Ramos (cell line): ENCODE results near the gene NETO1.

ENCODE experiments used
- in situ Hi-C: fragments of 300-500 bp; cut with MboI; formaldehyde crosslinking; loops from one replicate; pipeline ENCODE4 v1.14.3; 2022; ENCODE audit warnings: low sequenced_read_pairs; ENCODE audit not compliant: unreplicated experiment

NETO1 gene

DNA sequence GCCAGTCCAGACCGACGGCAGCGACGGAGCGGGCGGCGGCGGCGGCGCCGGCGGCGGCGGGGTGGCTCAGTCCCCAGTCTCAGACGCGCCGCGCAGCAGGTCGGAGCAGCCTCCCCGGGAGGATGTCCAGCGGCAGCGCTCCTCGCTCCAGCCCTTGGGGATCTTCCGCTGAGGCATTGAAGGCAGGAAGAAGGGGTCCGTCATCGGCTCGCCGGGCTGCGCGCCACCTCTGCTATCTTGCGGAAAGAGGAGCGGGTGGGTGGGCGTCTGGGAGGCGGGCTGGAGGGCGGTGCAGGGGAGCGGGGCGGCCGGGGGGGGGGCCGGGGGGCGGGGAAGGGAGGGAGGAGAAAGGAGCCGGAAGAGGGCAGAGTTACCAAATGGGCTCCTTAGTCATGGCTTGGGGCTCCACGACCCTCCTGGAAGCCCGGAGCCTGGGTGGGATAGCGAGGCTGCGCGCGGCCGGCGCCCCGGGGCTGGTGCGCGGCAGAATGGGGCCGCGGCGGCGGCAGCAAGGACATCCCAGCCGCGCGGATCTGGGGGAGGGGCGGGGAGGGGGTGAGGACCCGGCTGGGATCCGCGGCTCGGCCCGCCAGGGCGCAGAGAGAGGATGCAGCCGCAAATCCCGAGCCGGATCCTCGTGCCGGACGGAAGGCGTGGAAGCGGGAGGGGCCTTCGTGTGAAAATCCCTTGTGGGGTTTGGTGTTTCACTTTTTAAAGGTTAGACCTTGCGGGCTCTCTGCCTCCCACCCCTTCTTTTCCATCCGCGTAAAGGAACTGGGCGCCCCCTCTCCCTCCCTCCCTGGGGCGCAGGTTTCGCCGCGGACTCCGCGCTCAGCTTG lies at the start of gene NETO1:
Gene NETO1, minus strand, starts transcription at position 242 of the 839 bp plus-strand sequence. CDS start 696 bp downstream, outside the sequence.
- in situ Hi-C loops, result no loop called here

- in situ Hi-C loops, result no loop called here
Observed at GRCh38 chr18:72910045-72910444, 42.3 kb upstream of the NETO1 start.

GRCh38 chr18:72908181-72908580 lies 40.4 kb upstream of the NETO1 start:
- in situ Hi-C loops, result no loop called here

DNA sequence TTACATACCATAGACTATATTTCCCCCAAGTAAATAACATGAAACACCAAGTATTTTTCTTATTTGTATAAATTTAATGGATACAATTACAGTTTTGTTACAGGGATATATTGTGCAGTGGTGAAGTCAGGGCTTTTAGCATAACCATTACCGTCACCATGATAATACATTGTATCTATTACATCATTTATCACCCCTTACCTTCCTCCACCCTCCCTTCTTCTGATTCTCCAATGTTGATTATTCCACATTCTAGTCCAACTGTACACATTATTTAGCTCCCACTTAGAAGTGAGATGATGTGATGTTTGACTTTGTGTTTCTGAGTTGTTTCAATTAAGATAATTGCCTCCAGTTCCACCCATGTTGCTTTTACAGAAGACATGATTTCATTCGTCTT lies 35.2 kb upstream of the NETO1 start:
- in situ Hi-C loops, result no loop called here

DNA sequence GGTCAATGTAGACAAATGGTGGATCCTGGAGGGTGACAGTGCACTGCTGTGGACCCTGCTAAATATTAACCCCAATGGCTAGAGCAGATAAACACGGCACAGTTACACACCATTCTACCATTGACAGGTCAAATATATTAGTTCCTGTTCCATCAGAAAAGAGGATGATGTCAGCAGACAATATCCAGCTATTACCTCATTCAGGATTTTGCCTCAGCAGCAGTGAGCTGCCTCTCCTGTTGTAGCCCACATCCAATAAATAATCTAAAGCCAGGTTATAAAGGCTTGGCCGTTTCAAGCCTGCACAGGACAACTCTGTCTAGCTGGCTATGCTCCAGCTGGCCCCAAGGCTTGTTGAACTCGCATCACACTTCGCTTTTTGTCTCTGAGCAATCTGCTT lies 31.6 kb upstream of the NETO1 start:
- in situ Hi-C loops, result no loop called here

- in situ Hi-C loops, result no loop called here
Observed at GRCh38 chr18:72898870-72899269, 31.1 kb upstream of the NETO1 start.

DNA sequence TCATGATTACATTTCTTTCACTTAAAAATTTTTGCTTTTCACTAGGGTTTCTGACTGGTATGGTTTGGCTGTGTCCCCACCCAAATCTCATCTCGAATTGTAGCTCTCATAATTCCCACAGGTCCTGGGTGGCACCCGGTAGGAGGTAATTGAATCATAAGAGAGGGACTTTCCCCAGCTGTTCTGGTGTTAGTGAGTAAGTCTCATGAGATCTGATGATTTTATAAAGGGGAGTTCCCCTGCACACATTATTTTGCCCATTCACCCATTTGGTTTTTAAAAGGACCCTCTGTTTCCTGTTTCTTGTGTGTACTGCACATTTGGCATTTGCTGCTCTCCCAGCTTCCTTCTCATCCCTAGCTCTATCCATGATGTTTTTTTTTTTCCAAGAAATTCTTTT lies 27.8 kb upstream of the NETO1 start:
- in situ Hi-C loops, result no loop called here

DNA sequence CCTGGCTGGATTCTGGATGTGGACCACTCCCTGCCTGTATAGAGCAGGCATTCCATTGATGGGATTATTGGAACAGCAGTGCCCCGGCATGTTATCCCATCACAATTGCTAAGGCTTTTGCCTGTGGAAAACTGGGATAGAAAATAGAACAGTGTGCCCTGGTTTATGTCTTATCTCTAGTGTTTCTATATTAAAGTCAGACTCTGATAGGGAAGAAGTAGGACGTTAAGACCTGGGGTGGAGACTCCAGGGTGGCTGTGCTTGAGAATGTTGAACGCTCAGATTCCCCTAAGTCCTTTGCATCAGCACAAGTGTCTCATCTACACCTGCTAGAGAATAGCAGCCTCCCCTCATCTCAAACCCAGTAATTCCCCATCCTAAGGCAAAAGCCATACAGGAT lies 10.8 kb upstream of the NETO1 start:
- in situ Hi-C loops, result no loop called here

- in situ Hi-C loops, result no loop called here
Observed at GRCh38 chr18:72878143-72878542, 10.4 kb upstream of the NETO1 start.

- in situ Hi-C loops, result no loop called here
Observed at GRCh38 chr18:72871091-72871490, 3.3 kb upstream of the NETO1 start.

DNA sequence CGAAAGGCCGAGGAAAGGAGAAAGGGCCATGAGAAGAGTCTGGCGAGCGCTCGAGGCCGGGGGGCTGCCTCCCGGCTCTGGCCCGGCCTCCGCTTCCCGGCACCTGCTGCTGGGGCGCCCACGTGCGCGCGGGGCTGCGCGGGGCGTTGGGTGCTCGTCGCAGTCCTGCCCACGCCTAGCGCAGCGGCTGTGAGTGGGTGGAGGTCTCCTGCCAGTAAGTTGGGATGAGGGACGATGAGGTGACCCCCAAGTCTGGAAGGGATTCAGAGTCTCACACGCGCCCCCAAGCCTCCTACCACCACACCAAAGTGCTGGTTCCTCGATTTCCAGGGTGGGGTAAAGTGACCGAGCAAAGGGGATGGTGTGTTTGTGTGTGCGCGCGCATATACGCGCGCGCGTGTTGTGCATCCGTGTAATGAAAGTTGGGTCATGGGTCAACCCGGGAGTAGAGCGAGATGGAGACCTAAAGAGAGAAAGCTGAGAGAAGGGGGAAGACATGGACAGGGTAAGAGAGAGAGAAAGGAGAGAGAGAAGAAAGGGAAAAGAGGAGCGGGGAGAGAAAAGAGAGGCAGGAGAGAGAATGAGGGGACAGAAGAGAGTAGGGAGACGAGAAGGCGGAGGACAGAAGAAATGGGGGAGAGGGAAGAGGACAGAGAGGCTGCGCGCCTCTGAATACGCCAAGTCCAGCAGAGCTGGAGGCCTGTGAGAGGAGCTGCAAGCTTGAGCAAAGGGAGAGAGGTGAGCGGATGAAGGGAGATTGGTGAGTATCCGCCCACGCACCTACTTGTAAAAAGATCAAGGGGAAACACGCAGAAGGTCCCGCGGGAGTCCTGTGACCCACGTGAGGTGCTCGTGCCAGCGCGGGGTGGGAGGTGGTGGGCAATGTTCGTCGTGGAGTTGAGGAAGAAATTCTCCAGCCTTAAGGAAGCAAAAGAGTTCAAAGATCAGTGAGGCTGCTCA lies 1.7 kb upstream of the NETO1 start:
- in situ Hi-C loops, result no loop called here

GRCh38 chr18:72868585-72869225 lies 918 bp upstream of the NETO1 start:
- in situ Hi-C loops, result no loop called here

GRCh38 chr18:72866901-72867745 lies 664 bp downstream of the NETO1 start:
- in situ Hi-C loops, result no loop called here

DNA sequence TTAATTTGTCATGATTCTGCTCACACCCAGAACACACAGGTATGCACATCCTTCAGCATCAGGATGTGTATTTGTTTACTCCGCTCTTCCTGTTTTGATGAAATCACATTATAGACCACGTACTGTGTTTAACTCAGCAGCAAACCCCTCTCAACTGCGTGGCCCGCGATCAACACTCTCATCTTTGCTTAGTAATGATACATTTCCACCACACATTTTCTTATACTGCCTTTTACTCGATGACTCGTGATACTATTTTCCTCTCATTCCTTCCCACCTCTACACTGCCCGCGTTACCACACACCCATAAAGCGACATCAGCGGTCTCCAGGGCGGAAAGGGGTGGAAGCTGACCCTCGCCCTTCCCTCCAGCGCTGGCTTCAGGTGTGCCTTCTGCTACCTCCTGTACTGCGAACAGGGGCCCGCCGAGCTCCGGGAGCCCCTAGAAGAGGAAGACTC lies 1.3 kb downstream of the NETO1 start:
- in situ Hi-C loops, result no loop called here

DNA sequence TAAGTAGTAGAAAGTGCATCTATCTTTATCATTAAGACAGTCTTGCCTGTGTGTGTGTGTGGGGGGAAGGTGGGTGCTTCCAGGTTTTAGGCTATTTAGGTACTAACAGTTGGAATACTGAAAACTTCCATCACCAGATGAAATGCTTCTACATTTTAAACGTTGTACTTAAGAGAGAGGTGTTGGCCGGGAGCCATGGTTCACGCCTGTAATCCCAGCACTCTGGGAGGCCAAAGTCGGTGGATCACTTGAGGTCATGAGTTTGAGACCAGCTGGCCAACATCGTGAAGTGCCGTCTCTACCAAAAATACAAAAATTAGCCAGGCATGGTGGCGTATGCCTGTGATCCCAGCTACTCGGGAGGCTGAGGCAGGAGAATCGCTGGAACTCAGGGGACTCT lies 4.0 kb downstream of the NETO1 start:
- in situ Hi-C loops, result no loop called here

DNA sequence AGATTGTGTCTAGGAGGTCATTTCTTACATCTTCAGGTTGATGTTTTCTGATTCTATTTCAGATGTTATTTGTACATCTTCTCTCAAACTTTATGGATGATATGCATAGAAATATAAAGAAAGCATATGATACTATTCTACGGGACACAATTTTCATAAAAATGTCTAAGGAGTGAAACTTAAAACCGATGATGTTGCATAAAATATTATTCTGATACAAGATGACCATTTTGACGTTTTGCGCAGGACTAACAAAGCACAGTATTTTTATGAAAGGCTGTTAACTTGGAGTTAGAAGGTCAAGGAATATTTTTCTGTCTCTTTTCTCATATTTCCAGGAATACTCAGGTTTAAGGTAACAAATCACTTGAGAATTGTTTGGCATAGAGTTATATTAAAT lies 8.7 kb downstream of the NETO1 start:
- in situ Hi-C loops, result no loop called here

- in situ Hi-C loops, result no loop called here
Observed at GRCh38 chr18:72849671-72850070, 18.1 kb downstream of the NETO1 start.

DNA sequence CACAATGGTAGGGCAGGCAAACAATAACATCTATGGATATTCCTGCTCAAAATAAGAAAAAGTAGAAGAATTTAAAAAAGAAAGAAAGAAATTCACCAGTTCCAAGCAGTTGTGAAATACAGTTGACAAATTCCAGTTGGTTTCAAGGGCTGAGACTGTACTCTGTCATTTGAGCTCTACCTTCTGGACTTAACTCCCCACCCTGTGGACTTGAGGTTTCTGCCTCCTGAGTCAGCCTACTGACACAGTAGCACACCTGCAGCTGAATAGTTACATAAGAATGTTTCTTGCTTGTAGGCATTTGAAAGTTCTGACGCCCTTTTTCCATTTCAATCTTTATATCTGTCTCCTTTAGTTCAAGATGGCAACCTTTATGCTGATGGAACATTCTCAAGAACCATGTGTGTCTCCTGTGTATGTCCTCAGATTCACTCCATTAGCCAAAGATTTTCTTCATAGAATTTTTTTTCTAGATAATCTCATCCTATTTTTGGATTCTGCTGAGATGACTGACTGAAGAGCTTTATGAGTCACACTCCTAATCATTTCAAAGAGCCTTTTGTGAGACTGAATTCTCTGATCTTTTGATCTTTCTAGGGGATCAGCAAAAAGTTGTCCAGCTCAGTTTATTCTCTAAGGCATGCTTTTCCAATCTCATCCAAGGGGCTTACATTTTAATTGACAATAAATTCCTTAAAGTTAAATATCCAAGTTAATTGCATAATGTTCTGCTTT lies 19.1 kb downstream of the NETO1 start:
- in situ Hi-C loops, result no loop called here

DNA sequence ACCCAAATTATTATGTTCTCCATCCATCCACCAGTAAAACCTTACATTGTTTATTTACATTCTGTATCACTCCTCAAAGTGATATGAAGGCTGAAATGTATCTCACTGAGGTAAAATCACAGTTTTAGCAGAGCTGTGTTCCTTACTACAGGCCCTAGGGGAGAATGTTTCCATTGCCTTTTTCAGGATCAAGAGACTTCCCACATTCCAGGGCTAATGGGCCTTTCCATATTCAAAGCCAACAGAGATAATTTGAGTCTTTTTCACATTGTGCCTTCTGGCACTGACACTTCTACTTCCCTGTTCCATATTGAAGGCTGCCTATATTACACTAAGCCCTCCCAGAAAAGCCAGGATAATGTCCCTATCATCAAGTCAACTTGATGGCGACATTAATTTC lies 20.0 kb downstream of the NETO1 start:
- in situ Hi-C loops, result no loop called here
